Vagina (tissue), 2 donors: ENCODE measurements around the gene VRK1.
"Not testable (repeated sequence)": the region's sequence is repeated elsewhere in the genome, so short reads cannot be mapped to it uniquely, and the experiment has no call there.

Experiments used
- POLR2A ChIP-seq, 2 donors: fragments of 450-650 bp; IDR thresholded peaks; one replicate each; pipeline ENCODE4 v1.6.1; 2017; ENCODE audit warnings: antibody characterized with exemption in 2 of 2, mild to moderate bottlenecking in 2 of 2, moderate library complexity in 2 of 2
- POLR2AphosphoS5 ChIP-seq, 2 donors: sonication (generic); formaldehyde crosslinking; IDR thresholded peaks; one replicate each; pipeline ENCODE4 v1.9.0; 2017; ENCODE audit warnings: antibody characterized with exemption in 2 of 2, mild to moderate bottlenecking in 2 of 2, low read depth in 1 of 2; ENCODE audit not compliant: insufficient read depth in 1 of 2
- TF ChIP-seq, protein P1 (sequence below), 3 experiments: fragments of 450-650 bp in 2 of 3; fragments of 200-600 bp in 1 of 3; sonication (generic) in 1 of 3; IDR thresholded peaks; one replicate each; pipeline ENCODE4 v1.5.1; 2017 to 2019; ENCODE audit warnings: antibody characterized with exemption in 3 of 3, mild to moderate bottlenecking in 2 of 3, moderate library complexity in 2 of 3

DNA sequence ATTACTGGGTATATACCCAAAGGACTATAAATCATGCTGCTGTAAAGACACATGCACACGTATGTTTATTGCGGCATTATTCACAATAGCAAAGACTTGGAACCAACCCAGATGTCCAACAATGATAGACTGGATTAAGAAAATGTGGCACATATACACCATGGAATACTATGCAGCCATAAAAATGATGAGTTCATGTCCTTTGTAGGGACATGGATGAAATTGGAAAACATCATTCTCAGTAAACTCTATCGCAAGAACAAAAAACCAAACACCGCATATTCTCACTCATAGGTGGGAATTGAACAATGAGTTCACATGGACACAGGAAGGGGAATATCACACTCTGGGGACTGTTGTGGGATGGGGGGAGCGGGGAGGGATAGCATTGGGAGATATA lies 86.8 kb downstream of the VRK1 start:
- not testable (repeated sequence) for TF ChIP-seq POLR2A (IDR thresholded peaks at IDR 0.05); POLR2AphosphoS5 (IDR thresholded peaks at IDR 0.05; ENCODE audit: insufficient read depth in 1 of 2, low read depth in 1 of 2)
- TF ChIP-seq, protein P1, sequence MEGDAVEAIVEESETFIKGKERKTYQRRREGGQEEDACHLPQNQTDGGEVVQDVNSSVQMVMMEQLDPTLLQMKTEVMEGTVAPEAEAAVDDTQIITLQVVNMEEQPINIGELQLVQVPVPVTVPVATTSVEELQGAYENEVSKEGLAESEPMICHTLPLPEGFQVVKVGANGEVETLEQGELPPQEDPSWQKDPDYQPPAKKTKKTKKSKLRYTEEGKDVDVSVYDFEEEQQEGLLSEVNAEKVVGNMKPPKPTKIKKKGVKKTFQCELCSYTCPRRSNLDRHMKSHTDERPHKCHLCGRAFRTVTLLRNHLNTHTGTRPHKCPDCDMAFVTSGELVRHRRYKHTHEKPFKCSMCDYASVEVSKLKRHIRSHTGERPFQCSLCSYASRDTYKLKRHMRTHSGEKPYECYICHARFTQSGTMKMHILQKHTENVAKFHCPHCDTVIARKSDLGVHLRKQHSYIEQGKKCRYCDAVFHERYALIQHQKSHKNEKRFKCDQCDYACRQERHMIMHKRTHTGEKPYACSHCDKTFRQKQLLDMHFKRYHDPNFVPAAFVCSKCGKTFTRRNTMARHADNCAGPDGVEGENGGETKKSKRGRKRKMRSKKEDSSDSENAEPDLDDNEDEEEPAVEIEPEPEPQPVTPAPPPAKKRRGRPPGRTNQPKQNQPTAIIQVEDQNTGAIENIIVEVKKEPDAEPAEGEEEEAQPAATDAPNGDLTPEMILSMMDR (IDR thresholded peaks at IDR 0.05): not testable (repeated sequence)
